HCT116 (cell line): Measurements from ENCODE around the gene CAMK2D. TPM values are rescaled to one million over a fixed set of nuclear protein-coding genes. Genes with fewer than 3 reads are reported as not detected.

Experiments used
- ATAC-seq: fragments of 200-7000 bp; cut with Tn5 transposase; 2 replicates; pipeline ENCODE4 v1.9.1; 2020; ENCODE audit warnings: mild to moderate bottlenecking, moderate library complexity
- BruUV-seq: library from RNA; stranded (reverse); fragments of 400-500 nt; replicated peaks from 2 replicates; lab custom pipeline; 2021; lab: Mats Ljungman, UMichigan
- CTCF ChIA-PET: fragments of 300-600 bp; sonication (Branson Sonifier 250); formaldehyde crosslinking; loops from one replicate; lab custom pipeline; 2021; ENCODE audit warnings: antibody characterized with exemption; lab: Charles Lee
- POLR2A ChIA-PET: fragments of 300-600, 350-600 bp; sonication (Branson Sonifier 250); formaldehyde crosslinking; loops from one replicate; lab custom pipeline; 2021; ENCODE audit warnings: antibody characterized with exemption; lab: Charles Lee
- RAD21 ChIA-PET, 2 experiments: fragments of 300-600 bp; sonication (Branson Sonifier 250); formaldehyde crosslinking; loops; one replicate each; lab custom pipeline; 2023; ENCODE audit warnings: low total read pairs in 2 of 2; ENCODE audit not compliant: uncharacterized antibody in 2 of 2, unreplicated experiment in 2 of 2, low non-redundant PET in 1 of 2; lab: Charles Lee
- DNase-seq: peaks from one replicate; pipeline ENCODE4 v3.0.0-alpha.2; 2010; ENCODE audit warnings: low read depth, low spot score
- H2AFZ ChIP-seq: fragments of 200-600 bp; shearing (Covaris generic), sonication (generic); 2 replicates; pipeline ENCODE4 v1.6.1; 2017; ENCODE audit warnings: low read depth, mixed run types, mixed read lengths, antibody characterized with exemption, low read length; ENCODE audit not compliant: poor library complexity, severe bottlenecking
- H3K27ac ChIP-seq: 2 replicates; pipeline ENCODE4 v1.5.1; 2012; ENCODE audit warnings: low read depth, low read length
- H3K27me3 ChIP-seq: fragments of 200-600 bp; sonication (generic); 2 replicates; pipeline ENCODE4 v1.6.1; 2016; ENCODE audit warnings: mixed run types, low read length, mixed read lengths; ENCODE audit not compliant: insufficient read depth
- H3K36me3 ChIP-seq, 2 experiments: fragments of 200-500 bp in 1 of 2; fragments of 200-600 bp in 1 of 2; sonication (Bioruptor generic) in 1 of 2; sonication (generic) in 1 of 2; 2 replicates each; pipeline versions ENCODE4 v1.5.1 to v1.6.1; 2014 to 2016; ENCODE audit warnings: low read length in 2 of 2, inconsistent platforms in 1 of 2, mixed read lengths in 1 of 2, mixed run types in 1 of 2; ENCODE audit not compliant: insufficient read depth in 2 of 2, control insufficient read depth in 1 of 2
- H3K4me1 ChIP-seq, 2 experiments: fragments of 200-600 bp in 1 of 2; sonication (generic) in 1 of 2; 2 replicates each; pipeline versions ENCODE4 v1.5.1 to v1.6.1; 2012 to 2017; ENCODE audit warnings: low read length in 2 of 2, inconsistent platforms in 1 of 2, mild to moderate bottlenecking in 1 of 2, mixed read lengths in 1 of 2, mixed run types in 1 of 2, moderate library complexity in 1 of 2; ENCODE audit not compliant: insufficient read depth in 2 of 2, control insufficient read depth in 1 of 2
- H3K4me2 ChIP-seq: fragments of 200-600 bp; sonication (generic); 2 replicates; pipeline ENCODE4 v1.6.1; 2017; ENCODE audit warnings: mixed run types, low read length, mixed read lengths
- H3K4me3 ChIP-seq, 2 experiments: fragments of 200-600 bp in 1 of 2; sonication (generic) in 1 of 2; replicated peaks in 1 of 2; 2 replicates each; pipeline ENCODE4 v1.5.1; 2011 to 2016; ENCODE audit warnings: low read length in 2 of 2, control low read depth in 1 of 2, low read depth in 1 of 2, mild to moderate bottlenecking in 1 of 2, mixed read lengths in 1 of 2, mixed run types in 1 of 2
- H3K79me2 ChIP-seq: fragments of 200-600 bp; sonication (generic); 2 replicates; pipeline ENCODE4 v1.6.1; 2017; ENCODE audit warnings: mild to moderate bottlenecking, mixed run types, low read length, moderate library complexity, mixed read lengths; ENCODE audit not compliant: insufficient read depth
- H3K9ac ChIP-seq: fragments of 200-600 bp; sonication (generic); 2 replicates; pipeline ENCODE4 v1.6.1; 2016; ENCODE audit warnings: low read length, mixed read lengths
- H3K9me2 ChIP-seq: fragments of 200-600 bp; sonication (generic), shearing (Covaris generic); 2 replicates; pipeline ENCODE4 v1.6.1; 2017; ENCODE audit warnings: mixed run types, mild to moderate bottlenecking, moderate library complexity; ENCODE audit not compliant: insufficient read depth
- H3K9me3 ChIP-seq, 2 experiments: fragments of 200-500 bp in 1 of 2; fragments of 200-600 bp in 1 of 2; sonication (Bioruptor generic) in 1 of 2; sonication (generic) in 1 of 2; 2 replicates each; pipeline ENCODE4 v1.6.1; 2014 to 2017; ENCODE audit warnings: low read length in 2 of 2, mixed read lengths in 2 of 2, inconsistent platforms in 1 of 2, low read depth in 1 of 2, mild to moderate bottlenecking in 1 of 2, mixed run types in 1 of 2, moderate library complexity in 1 of 2; ENCODE audit not compliant: control insufficient read depth in 1 of 2, insufficient read depth in 1 of 2
- H4K20me1 ChIP-seq: fragments of 200-600 bp; sonication (generic), shearing (Covaris generic); 2 replicates; pipeline ENCODE4 v1.6.1; 2017; ENCODE audit warnings: mixed run types, mild to moderate bottlenecking, moderate library complexity; ENCODE audit not compliant: insufficient read depth
- ATF3 ChIP-seq: IDR thresholded peaks from 2 replicates; pipeline ENCODE4 v1.6.1; 2012
- CEBPB ChIP-seq: IDR thresholded peaks from 2 replicates; pipeline ENCODE4 v1.6.1; 2012; ENCODE audit warnings: low read depth
- FOSL1 ChIP-seq: IDR thresholded peaks from 2 replicates; pipeline ENCODE4 v1.6.1; 2012; ENCODE audit warnings: low read depth
- JUND ChIP-seq: IDR thresholded peaks from 2 replicates; pipeline ENCODE4 v1.6.1; 2012
- POLR2AphosphoS5 ChIP-seq: IDR thresholded peaks from 2 replicates; pipeline ENCODE4 v1.6.1; 2011; ENCODE audit warnings: mild to moderate bottlenecking, low read depth, low read length, moderate library complexity
- SP1 ChIP-seq: IDR thresholded peaks from 2 replicates; pipeline ENCODE4 v1.6.1; 2012; ENCODE audit warnings: low read depth
- TCF7L2 ChIP-seq: IDR thresholded peaks from 2 replicates; pipeline ENCODE4 v1.7.0; 2011; ENCODE audit warnings: borderline replicate concordance, inconsistent platforms; ENCODE audit not compliant: insufficient read depth, insufficient read length; ENCODE audit errors: extremely low read depth
- ZFX ChIP-seq: fragments of 450-650 bp; IDR thresholded peaks from 2 replicates; pipeline ENCODE4 v1.6.1; 2017
- intact Hi-C: fragments of 100-400 bp; cut with micrococcal nuclease; formaldehyde crosslinking; loops from 2 replicates; pipeline ENCODE4 v1.10.0; 2022
- total RNA-seq: library from RNA; stranded (reverse); gene quantifications from one replicate; pipeline ENCODE4 v1.2.1, GENCODE V29; 2021; ENCODE audit not compliant: unreplicated experiment
- TF ChIP-seq, protein P1 (sequence below): IDR thresholded peaks from 2 replicates; pipeline ENCODE4 v1.6.1; 2012

Gene CAMK2D
- total RNA-seq, 1 experiment from 2014 or later = 67.0 TPM

DNA sequence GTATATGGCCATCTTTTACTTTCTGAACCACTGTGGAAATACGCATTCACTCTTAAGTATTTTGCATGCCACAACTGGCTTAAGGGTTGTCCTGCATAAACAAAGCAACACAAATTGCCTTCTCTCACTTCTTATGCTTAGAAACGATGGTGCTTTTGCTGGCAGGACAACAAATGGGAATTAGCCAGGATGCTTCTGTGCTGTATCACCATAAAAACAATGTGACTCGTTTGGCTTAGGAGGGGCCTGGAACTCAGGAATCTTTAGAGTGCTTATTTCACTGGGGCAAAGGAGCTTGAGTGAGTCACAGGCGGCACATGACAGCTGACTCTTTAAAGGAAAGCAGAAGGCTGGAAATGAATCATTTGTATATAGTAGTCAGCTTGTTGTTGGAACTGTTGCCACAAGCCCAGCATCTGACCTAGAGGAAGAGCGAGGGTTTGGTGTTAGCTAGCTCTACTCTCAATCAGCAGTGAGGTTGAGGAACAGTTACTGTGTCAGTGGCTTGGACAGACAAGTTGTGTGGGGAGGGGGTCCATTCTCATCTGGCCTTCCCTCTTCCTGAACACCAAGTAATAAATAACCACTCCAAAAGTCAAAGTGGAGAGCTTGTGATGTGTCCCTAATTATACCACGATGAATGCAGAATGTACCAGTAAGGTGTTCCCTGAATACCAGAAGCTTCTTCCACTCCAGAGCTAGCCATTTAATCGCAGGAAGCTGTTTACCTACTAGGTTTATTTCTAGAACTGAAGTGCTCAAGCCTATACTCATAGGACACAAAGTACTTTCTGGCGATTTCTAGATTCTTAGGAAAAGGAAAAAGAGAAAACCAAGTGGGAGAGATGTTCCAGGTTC, 293.1 kb downstream of the CAMK2D start (continued):
- TF ChIP-seq, protein P1, sequence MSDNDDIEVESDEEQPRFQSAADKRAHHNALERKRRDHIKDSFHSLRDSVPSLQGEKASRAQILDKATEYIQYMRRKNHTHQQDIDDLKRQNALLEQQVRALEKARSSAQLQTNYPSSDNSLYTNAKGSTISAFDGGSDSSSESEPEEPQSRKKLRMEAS = peak; percentile 93
- TF ChIP-seq TCF7L2 (peak; percentile 94), FOSL1 (peak; percentile 99), ATF3 (no peak; the same call in 1 of the 2 replicates), ZFX (no peak)

GRCh38 chr4:113467581-113467980, 294.0 kb downstream of the CAMK2D start:
- intact Hi-C loops = loop anchor here (5.0 kb wide), 1 partner anchor 295 kb away; the partner anchor contains the start of gene CAMK2D

More at GRCh38 chr4:113467581-113467980, 294.0 kb downstream of the CAMK2D start:
- Histone ChIP-seq H3K36me3 (no peaks in the 10 kb centered on the region), H3K27ac (peak overlapping the region; percentile 77), H3K4me1 (peaks cover 43 to 62% of the 10 kb centered on the region in 2 experiments), H3K4me3 (peak overlapping the region; percentile 4 to 35; a peak in 3 of 4 replicates), H3K27me3 (no peaks in the 10 kb centered on the region), H3K79me2 (no peaks in the 10 kb centered on the region), H3K9ac (peak overlapping the region; percentile 51), H3K9me3 (no peaks in the 10 kb centered on the region), H2AFZ (no peak overlapping the region), H3K9me2 (no peaks in the 10 kb centered on the region), H3K4me2 (peak overlapping the region; percentile 73), H4K20me1 (no peaks in the 10 kb centered on the region)
- DNase-seq (no peak), ATAC-seq (peak; percentile 12; the same call in 1 of the 2 replicates)
- POLR2A ChIA-PET = interaction anchor here (0.8 to 2.2 kb wide), 5 partner anchors 21 to 293 kb away, joined by 3 to 13 read pairs (median 7); no protein-coding TSS in a partner anchor
- peak; percentile 44; the same call in 1 of the 2 replicates for TF ChIP-seq SP1
- peak; percentile 58 for TF ChIP-seq FOSL1
- TF ChIP-seq CEBPB = peak; percentile 95
- TF ChIP-seq JUND = peak; percentile 50
- no peak for TF ChIP-seq POLR2AphosphoS5
- BruUV-seq = TSS peak; percentile 74
- RAD21 ChIA-PET = interaction anchor here (0.6 to 1.2 kb wide), 3 partner anchors 20 to 73 kb away, joined by 3 to 4 read pairs (median 3); no protein-coding TSS in a partner anchor
- CTCF ChIA-PET = interaction anchor here (1.1 kb wide), 1 partner anchor 80 kb away, joined by 8 read pairs; no protein-coding TSS in a partner anchor
